Kidney (tissue), 14 donors: ENCODE measurements around the gene C1QTNF8. TPM values are rescaled to one million over a fixed set of nuclear protein-coding genes. Genes with fewer than 3 reads are reported as not detected.

Experiments used
- DNase-seq, 5 donors: peaks; one replicate each; pipeline ENCODE4 v3.0.0-alpha.2; 2013 to 2020
- FAIRE-seq: peaks from 2 replicates; lab custom pipeline; 2012; peaks lifted over from hg19 to GRCh38; lab: Jason Lieb, UNC
- H3K27ac ChIP-seq, 2 donors: one replicate each; pipeline ENCODE4 v1.7.0; 2013; ENCODE audit warnings: low read depth in 2 of 2, low read length in 2 of 2, inconsistent platforms in 1 of 2
- H3K27me3 ChIP-seq: one replicate; pipeline ENCODE4 v1.7.1; 2013; ENCODE audit warnings: low read length, inconsistent platforms; ENCODE audit not compliant: control insufficient read depth, insufficient read depth
- H3K36me3 ChIP-seq, 3 donors: one replicate each; pipeline versions ENCODE4 v1.7.0 to v1.7.1; 2013; ENCODE audit warnings: low read length in 3 of 3, control low read depth in 1 of 3, inconsistent platforms in 1 of 3; ENCODE audit not compliant: insufficient read depth in 3 of 3, control insufficient read depth in 2 of 3
- H3K4me1 ChIP-seq, 3 donors: one replicate each; pipeline versions ENCODE4 v1.7.0 to v1.7.1; 2013; ENCODE audit warnings: low read length in 3 of 3, inconsistent platforms in 1 of 3, low read depth in 1 of 3; ENCODE audit not compliant: control insufficient read depth in 2 of 3, insufficient read depth in 2 of 3
- H3K4me3 ChIP-seq, 3 donors: one replicate each; pipeline versions ENCODE4 v1.7.0 to v1.8.1; 2013; ENCODE audit warnings: low read length in 3 of 3, control low read depth in 1 of 3, inconsistent platforms in 1 of 3
- H3K9ac ChIP-seq, 3 donors: one replicate each; pipeline versions ENCODE4 v1.7.0 to v1.7.1; 2013; ENCODE audit warnings: low read length in 3 of 3, control low read depth in 1 of 3, inconsistent platforms in 1 of 3
- H3K9me3 ChIP-seq, 3 donors: one replicate each; pipeline versions ENCODE4 v1.7.0 to v1.7.1; 2013; ENCODE audit warnings: low read length in 3 of 3, control low read depth in 1 of 3, inconsistent platforms in 1 of 3; ENCODE audit not compliant: control insufficient read depth in 2 of 3, insufficient read depth in 1 of 3
- CTCF ChIP-seq: IDR thresholded peaks from 3 replicates; pipeline ENCODE4 v1.5.1; 2012; ENCODE audit warnings: mild to moderate bottlenecking, moderate library complexity, borderline replicate concordance; ENCODE audit not compliant: insufficient read depth; ENCODE audit errors: extremely low read depth
- intact Hi-C: fragments of 100-400 bp; cut with DNase I; formaldehyde crosslinking; loops from one replicate; pipeline ENCODE4 v1.11.1; 2022
- polyA plus RNA-seq: library from polyadenylated mRNA; stranded (reverse); fragments of 350-450 nt; fragmentation: Illumina TruSeq; extraction: RNeasy Lipid Tissue Mini Kit (QIAGEN cat#74804); gene quantifications from one replicate; pipeline ENCODE4 v1.2.3, GENCODE V29; 2014; ENCODE audit warnings: low read depth, low replicate concordance; ENCODE audit not compliant: insufficient read depth
- total RNA-seq: library from RNA; stranded (reverse); fragmentation: NEBNext Ultra II Directional; extraction: Animal tissue kit (Norgen Biotek cat#: 25700); gene quantifications from one replicate; pipeline ENCODE4 v1.2.1, GENCODE V29; 2021
- donor health status: control.
- donor health status: control.
- donor health status: control.
- donor health status: control.
- donor health status: control.
- donor health status: DM: yes; HTN: yes; CAD: no.
- donor health status: Normal renal cell carcinoma (clear cell type).

Gene C1QTNF8
- total and polyA plus RNA-seq, 2 donors from 2014 or later = not detected

GRCh38 chr16:1090620-1091587 lies 5.1 kb downstream of the C1QTNF8 start:
- H3K4me1 ChIP-seq = peaks cover 0 to 7% (median 0%) of the 10 kb centered on the region in 3 donors
- no peaks in the 10 kb centered on the region for H3K9me3 ChIP-seq
- peak overlapping the region in 1 of 3 donors; percentile 39 for H3K4me3 ChIP-seq
- no peak for TF ChIP-seq CTCF
- FAIRE-seq (no peak), DNase-seq (peak in 4 of 5 donors; percentile 89 to 94 (median 90))
- no peaks in the 10 kb centered on the region for H3K27me3 ChIP-seq
- H3K27ac ChIP-seq = no peak overlapping the region
- no peaks in the 10 kb centered on the region for H3K36me3 ChIP-seq
- H3K9ac ChIP-seq = no peak overlapping the region
- intact Hi-C loops = no loop called here

DNA sequence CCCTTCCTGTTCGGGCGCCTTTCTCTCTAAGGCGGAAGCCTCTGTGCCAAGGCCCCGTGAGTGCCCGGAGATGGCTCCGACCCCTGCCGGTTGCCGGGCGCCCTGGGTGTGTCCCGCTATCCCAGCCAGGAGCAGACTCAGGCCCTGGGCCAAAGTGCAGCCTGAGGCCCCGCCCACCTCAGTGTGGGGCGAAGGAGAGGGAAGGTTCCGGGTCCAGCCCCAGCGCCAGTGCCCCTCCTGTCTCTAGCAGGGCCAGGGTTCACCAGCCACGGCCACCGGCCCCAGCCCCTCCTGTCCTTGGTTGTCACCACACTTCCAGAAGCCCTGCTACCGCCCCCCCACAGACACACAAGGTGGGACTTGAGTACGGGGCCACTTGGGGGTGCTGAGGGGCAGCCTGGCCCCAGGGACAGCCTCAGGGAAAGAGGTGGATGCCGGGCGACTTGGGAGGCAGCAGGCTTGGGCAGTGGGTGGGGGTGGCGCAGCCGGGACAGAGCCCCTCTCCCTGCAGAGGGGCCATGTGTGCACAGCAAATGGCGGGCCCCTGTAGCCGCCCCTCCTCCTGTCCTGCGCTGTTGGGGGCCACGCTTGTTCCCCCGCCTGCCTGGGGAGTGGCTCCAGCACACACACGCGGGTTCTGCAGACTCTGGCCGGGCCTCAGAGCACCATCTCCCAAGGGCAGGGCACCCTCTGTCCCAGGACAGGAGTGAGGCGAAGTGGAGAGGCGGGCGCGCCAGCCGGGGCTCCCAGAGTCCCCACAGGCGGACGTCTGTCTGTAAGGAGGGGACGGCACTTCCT lies 6.0 kb downstream of the C1QTNF8 start:
- H3K4me1 ChIP-seq = peaks cover 0 to 7% (median 0%) of the 10 kb centered on the region in 3 donors
- no peak for TF ChIP-seq CTCF
- H3K9me3 ChIP-seq = peaks cover 0 to 8% (median 0%) of the 10 kb centered on the region in 3 donors
- peak in 4 of 5 donors; percentile 61 to 94 (median 78) for DNase-seq
- no peak overlapping the region for H3K27ac ChIP-seq
- H3K4me3 ChIP-seq = peak overlapping the region in 1 of 3 donors; percentile 39
- intact Hi-C loops = no loop called here
- H3K36me3 ChIP-seq = no peaks in the 10 kb centered on the region
- no peak for FAIRE-seq
- no peak overlapping the region for H3K9ac ChIP-seq
- no peaks in the 10 kb centered on the region for H3K27me3 ChIP-seq

GRCh38 chr16:1089439-1089821 lies 6.6 kb downstream of the C1QTNF8 start:
- no peak for TF ChIP-seq CTCF

More at GRCh38 chr16:1089439-1089821, 6.6 kb downstream of the C1QTNF8 start:
- H3K4me1 ChIP-seq = peaks cover 0 to 7% (median 0%) of the 10 kb centered on the region in 3 donors
- no peaks in the 10 kb centered on the region for H3K27me3 ChIP-seq
- H3K9ac ChIP-seq = no peak overlapping the region
- H3K27ac ChIP-seq = no peak overlapping the region
- DNase-seq (no peak), FAIRE-seq (no peak)
- H3K4me3 ChIP-seq = no peak overlapping the region
- H3K9me3 ChIP-seq = peaks cover 0 to 14% (median 2%) of the 10 kb centered on the region in 3 donors
- no peaks in the 10 kb centered on the region for H3K36me3 ChIP-seq
- intact Hi-C loops = no loop called here
